Body of pancreas (tissue), 4 donors: ENCODE measurements around the gene R3HDM2. TPM values are rescaled to one million over a fixed set of nuclear protein-coding genes. Genes with fewer than 3 reads are reported as not detected.

ENCODE experiments used
- ATAC-seq: fragments of 150-250 bp; one replicate; pipeline ENCODE4 v1.9.1; 2016
- DNase-seq, 4 donors: peaks; one replicate each; pipeline ENCODE4 v3.0.0-alpha.2; 2019
- H3K27ac ChIP-seq, 4 donors: fragments of 200-600 bp; sonication (generic); 1 replicate in 3 of 4; 2 replicates in 1 of 4; pipeline versions ENCODE4 v1.5.1 to v1.6.1; 2016 to 2019; ENCODE audit warnings: mild to moderate bottlenecking in 1 of 4, mixed read lengths in 1 of 4, moderate library complexity in 1 of 4
- H3K27me3 ChIP-seq, 2 donors: fragments of 200-600 bp; sonication (generic); one replicate each; pipeline ENCODE4 v1.6.0; 2016; ENCODE audit warnings: mild to moderate bottlenecking in 1 of 2
- H3K36me3 ChIP-seq, 2 donors: fragments of 200-600 bp; sonication (generic); replicated peaks in 1 of 2; 2 replicates each; pipeline ENCODE4 v1.5.1; 2016; ENCODE audit warnings: low read depth in 2 of 2; ENCODE audit not compliant: insufficient read depth in 1 of 2
- H3K4me1 ChIP-seq: fragments of 200-600 bp; sonication (generic); one replicate; pipeline ENCODE4 v1.6.0; 2016
- H3K4me3 ChIP-seq, 2 donors: fragments of 200-600 bp; sonication (generic); 1 replicate in 1 of 2; 2 replicates in 1 of 2; pipeline ENCODE4 v1.5.1; 2016 to 2019
- H3K9me3 ChIP-seq, 3 donors: fragments of 200-600 bp; sonication (generic); 1 replicate in 2 of 3; 2 replicates in 1 of 3; pipeline ENCODE4 v1.5.1; 2016
- POLR2A ChIP-seq, 3 donors: fragments of 450-650 bp; IDR thresholded peaks; one replicate each; pipeline ENCODE4 v1.6.1; 2016; ENCODE audit warnings: antibody characterized with exemption in 3 of 3, mild to moderate bottlenecking in 2 of 3
- WGBS, 2 donors: methylation state at CpG; one replicate each; pipeline ENCODE4 v1.1.5; 2017; 5-methylcytosine and 5-hydroxymethylcytosine counted together
- intact Hi-C: fragments of 100-400 bp; cut with DNase I; formaldehyde crosslinking; loops from one replicate; pipeline ENCODE4 v1.15.1; 2023
- total RNA-seq, 2 donors: library from RNA; depleted of rRNA; stranded (reverse); fragments of >200 nt; gene quantifications; one replicate each; pipeline ENCODE4 v1.1.0, GENCODE V29; 2016
- TF ChIP-seq, protein P1 (sequence below), 7 experiments: fragments of 450-650 bp in 4 of 7; fragments of 200-600 bp in 3 of 7; sonication (generic) in 3 of 7; IDR thresholded peaks; one replicate each; pipeline ENCODE4 v1.5.1; 2016 to 2019; ENCODE audit warnings: antibody characterized with exemption in 7 of 7

The R3HDM2 gene
- total RNA-seq, 2 donors from 2014 or later, result 16.1 to 41.9 TPM

DNA sequence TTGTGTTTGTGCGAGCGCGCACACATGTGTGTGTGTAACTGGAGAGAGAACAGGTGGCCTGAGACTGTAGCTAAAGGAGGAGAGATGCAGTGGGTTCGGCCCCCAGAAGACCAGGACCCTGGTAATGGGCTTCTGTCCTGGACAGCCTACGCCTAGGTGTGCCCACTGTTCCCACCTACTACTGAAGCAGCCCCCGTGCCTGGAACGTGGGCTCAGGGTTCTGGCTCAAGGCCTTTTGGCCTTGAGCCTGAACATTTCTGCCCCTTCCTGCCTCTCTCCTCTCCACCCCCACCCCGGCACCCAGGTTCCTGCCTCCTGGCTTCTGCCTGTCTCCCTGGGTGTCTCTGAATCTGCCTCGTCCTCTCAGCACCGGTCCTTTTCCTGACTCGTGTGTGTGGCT lies 215.8 kb downstream of the R3HDM2 start:
- no peak for DNase-seq
- Histone ChIP-seq H3K36me3 (no peaks in the 10 kb centered on the region), H3K4me1 (peaks cover 41% of the 10 kb centered on the region), H3K9me3 (no peaks in the 10 kb centered on the region), H3K4me3 (no peak overlapping the region), H3K27ac (no peak overlapping the region), H3K27me3 (peaks cover 0 to 25% of the 10 kb centered on the region in 2 donors)
- TF ChIP-seq, protein P1, sequence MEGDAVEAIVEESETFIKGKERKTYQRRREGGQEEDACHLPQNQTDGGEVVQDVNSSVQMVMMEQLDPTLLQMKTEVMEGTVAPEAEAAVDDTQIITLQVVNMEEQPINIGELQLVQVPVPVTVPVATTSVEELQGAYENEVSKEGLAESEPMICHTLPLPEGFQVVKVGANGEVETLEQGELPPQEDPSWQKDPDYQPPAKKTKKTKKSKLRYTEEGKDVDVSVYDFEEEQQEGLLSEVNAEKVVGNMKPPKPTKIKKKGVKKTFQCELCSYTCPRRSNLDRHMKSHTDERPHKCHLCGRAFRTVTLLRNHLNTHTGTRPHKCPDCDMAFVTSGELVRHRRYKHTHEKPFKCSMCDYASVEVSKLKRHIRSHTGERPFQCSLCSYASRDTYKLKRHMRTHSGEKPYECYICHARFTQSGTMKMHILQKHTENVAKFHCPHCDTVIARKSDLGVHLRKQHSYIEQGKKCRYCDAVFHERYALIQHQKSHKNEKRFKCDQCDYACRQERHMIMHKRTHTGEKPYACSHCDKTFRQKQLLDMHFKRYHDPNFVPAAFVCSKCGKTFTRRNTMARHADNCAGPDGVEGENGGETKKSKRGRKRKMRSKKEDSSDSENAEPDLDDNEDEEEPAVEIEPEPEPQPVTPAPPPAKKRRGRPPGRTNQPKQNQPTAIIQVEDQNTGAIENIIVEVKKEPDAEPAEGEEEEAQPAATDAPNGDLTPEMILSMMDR (IDR thresholded peaks at IDR 0.05), result no peak
- TF ChIP-seq POLR2A (IDR thresholded peaks at IDR 0.05), result no peak
- WGBS, 2 donors, result 26 to 29% methylated on average over 11 of the region's 11 CpGs
- intact Hi-C loops, result no loop called here
- no peak for ATAC-seq

DNA sequence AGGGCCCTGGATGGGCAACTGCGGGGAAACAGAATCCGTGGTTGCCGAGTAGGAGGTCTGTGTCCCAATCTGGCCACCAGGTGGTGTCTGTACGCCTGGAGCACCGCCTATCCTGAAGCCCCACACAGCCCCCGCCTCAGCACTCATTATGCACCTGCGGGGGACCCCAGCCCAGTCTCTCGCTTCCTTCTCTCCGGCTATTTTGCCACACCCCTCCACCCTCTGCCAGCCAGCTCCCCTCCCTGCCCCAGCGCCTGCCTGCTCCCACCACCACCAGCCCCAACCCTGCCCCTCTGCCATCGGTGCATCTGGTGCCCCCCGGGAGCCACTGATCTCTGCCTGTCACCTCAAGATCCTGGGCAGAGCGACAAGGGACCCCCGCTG lies 216.5 kb downstream of the R3HDM2 start:
- peak overlapping the region in 1 of 4 donors; percentile 54 for H3K27ac ChIP-seq
- H3K4me3 ChIP-seq, result no peak overlapping the region
- no peaks in the 10 kb centered on the region for H3K9me3 ChIP-seq
- no peaks in the 10 kb centered on the region for H3K36me3 ChIP-seq
- peaks cover 41% of the 10 kb centered on the region for H3K4me1 ChIP-seq
- no peak for TF ChIP-seq POLR2A (IDR thresholded peaks at IDR 0.05)
- TF ChIP-seq, protein P1 (IDR thresholded peaks at IDR 0.05), result peak; percentile 51 to 80 (median 65)
- WGBS, 2 donors, result 1 to 2% methylated on average over 13 to 14 of the region's 14 CpGs
- H3K27me3 ChIP-seq, result peaks cover 0 to 23% of the 10 kb centered on the region in 2 donors
- intact Hi-C loops, result no loop called here
- ATAC-seq (peak; percentile 61), DNase-seq (peak; percentile 66 to 75 (median 70))

DNA sequence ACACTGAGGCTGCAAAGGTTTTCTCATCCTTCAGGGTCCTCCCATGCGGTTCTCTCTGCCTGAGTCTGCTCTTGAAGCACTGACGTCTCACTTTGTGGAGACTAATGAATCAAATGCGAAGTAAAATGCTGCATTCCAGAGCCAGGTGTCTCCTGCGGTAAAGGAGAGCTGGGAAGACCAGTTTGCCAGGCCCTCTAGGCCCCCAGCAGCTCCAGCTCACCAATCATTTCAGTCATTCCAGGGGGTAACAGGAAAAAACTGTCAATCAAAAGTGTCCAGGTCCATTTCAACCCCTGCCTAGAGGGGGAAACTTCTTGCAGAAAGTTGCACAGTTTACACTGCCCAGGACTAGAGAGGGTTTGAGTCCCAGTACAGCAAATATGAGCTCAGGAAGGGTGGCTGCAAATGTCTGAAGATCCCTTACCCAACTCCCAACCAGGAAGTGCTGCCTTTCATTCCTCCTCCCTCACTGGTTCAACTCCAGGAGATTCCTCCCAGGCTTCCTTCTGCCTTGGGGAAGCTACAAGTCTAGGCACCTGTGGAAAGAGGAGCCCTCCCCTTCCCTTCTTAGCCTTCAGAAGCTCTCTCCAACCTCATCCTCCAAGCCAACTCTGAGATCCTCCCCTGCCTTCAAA lies 217.0 kb downstream of the R3HDM2 start:
- intact Hi-C loops, result loop anchor here (2.0 kb wide), 1 partner anchor 31 kb away; no protein-coding TSS in a partner anchor
- H3K4me1 ChIP-seq, result peaks cover 41% of the 10 kb centered on the region
- ATAC-seq (peak; percentile 2), DNase-seq (no peak)
- H3K27me3 ChIP-seq, result peaks cover 0 to 19% of the 10 kb centered on the region in 2 donors
- H3K4me3 ChIP-seq, result no peak overlapping the region
- peak overlapping the region in 1 of 4 donors; percentile 54 for H3K27ac ChIP-seq
- no peak for TF ChIP-seq POLR2A (IDR thresholded peaks at IDR 0.05)
- TF ChIP-seq, protein P1 (IDR thresholded peaks at IDR 0.05), result no peak
- WGBS, 2 donors, result 20 to 22% methylated on average over 3 to 4 of the region's 4 CpGs
- H3K9me3 ChIP-seq, result no peaks in the 10 kb centered on the region
- no peaks in the 10 kb centered on the region for H3K36me3 ChIP-seq

GRCh38 chr12:57213058-57213715 lies 217.7 kb downstream of the R3HDM2 start:
- peak overlapping the region in 1 of 4 donors; percentile 54 for H3K27ac ChIP-seq

More at GRCh38 chr12:57213058-57213715, 217.7 kb downstream of the R3HDM2 start:
- TF ChIP-seq, protein P1 (IDR thresholded peaks at IDR 0.05), result peak; percentile 88 to 99 (median 96)
- TF ChIP-seq POLR2A (IDR thresholded peaks at IDR 0.05), result peak in 1 of 3 donors; percentile 9
- Histone ChIP-seq H3K4me1 (peaks cover 41% of the 10 kb centered on the region), H3K27me3 (peaks cover 0 to 19% of the 10 kb centered on the region in 2 donors), H3K9me3 (no peaks in the 10 kb centered on the region), H3K4me3 (no peak overlapping the region), H3K36me3 (no peaks in the 10 kb centered on the region)
- peak; percentile 89 to 91 (median 90) for DNase-seq
- intact Hi-C loops, result loop anchor here (2.0 kb wide), 1 partner anchor 32 kb away; no protein-coding TSS in a partner anchor
- peak; percentile 82 for ATAC-seq
- 8% methylated on average over 16 of the region's 16 CpGs for WGBS, 2 donors
